Cerebellar cortex (tissue), 1 donor: ENCODE measurements around the gene S100A16.
"Not testable (repeated sequence)": the region's sequence is repeated elsewhere in the genome, so short reads cannot be mapped to it uniquely, and the experiment has no call there.

Experiments
- DNase-seq: peaks from one replicate; pipeline ENCODE4 v3.0.0-alpha.2; 2015; ENCODE audit warnings: low spot score

S100A16 gene

DNA sequence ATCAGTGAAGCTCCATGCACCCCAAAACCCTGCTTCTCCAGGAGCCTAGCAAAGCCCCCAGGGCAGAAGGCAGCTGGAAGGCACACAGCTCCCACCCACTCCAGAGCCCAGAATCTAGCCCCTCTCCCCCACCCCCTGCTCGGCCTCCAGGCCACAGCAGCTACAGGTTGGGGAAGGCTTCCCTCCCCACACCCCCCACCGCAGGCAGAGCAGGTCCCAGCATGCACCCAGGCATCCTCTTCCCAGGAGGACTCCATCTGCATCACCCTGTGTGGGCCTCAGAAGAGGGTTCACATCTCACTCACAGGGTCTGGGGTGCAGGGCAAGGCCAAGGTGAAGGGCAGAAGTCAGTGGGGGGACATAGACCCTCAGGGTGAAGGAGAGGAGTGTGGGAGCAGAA is 2.5 kb upstream of the S100A16 start:
- no peak for DNase-seq

DNA sequence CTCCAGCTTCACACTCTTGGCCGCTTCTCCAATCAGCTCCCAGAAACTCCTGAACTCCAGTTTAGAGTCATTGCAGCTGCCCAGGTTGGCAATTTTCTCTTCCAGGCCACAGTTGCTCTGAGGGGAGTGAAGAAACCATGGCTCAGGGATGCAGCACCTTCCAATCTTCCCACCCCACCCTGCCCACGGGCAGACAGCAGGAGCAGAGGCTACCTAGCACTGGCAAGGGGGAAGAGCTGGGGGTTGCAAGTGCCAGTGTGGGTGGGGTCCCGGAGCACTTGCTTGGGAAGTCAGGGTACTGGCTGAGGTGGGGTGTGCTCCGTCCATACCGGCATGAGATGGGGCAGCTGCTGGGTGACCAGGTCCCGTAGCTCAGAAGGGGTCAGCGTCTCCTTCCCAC is 2.0 kb upstream of the S100A16 start:
- no peak for DNase-seq

DNA sequence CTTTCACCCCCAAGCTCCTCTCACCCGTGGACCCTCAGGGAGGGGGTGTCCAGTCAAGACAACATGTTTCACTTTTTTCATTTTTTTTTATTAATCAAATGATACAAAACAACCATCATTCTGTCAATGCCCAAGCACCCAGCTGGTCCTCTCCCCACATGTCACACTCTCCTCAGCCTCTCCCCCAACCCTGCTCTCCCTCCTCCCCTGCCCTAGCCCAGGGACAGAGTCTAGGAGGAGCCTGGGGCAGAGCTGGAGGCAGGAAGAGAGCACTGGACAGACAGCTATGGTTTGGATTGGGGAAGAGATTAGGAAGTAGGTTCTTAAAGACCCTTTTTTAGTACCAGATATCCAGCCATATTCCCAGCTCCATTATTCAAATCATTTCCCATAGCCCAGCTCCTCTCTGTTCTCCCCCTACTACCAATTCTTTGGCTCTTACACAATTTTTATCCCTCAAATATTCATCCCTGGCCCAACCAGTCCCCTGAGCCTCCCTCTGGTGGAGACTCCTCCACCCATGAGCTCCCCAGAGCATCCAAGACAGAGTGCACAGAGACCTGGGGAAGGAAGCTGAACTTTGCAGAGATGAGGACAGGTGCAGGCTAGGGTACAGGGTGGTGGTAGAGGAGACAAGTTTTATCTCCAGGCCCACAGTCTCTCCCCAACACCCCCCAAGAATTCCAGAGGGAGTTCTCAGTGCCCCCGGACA is 1.4 kb upstream of the S100A16 start:
- no peak for DNase-seq

DNA sequence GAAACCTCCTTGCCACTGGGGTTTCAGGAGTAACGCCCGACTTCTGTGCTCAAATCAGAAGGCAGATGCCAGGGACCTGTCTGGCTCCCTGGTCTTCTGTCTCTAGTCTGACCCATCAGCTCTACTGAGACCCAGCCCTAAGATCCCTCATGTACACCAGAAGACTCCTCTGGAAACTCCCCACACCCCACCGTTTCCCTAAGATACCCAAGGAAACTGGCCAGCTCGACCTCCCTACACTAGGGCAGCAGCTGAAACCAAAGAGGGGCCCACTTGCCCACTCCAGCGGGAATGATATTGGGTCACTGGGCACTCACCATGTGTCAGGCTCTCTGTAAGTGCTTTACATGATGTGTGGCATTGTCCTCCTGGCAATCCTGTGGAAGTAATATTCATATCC is 469 bp upstream of the S100A16 start:
- no peak for DNase-seq

DNA sequence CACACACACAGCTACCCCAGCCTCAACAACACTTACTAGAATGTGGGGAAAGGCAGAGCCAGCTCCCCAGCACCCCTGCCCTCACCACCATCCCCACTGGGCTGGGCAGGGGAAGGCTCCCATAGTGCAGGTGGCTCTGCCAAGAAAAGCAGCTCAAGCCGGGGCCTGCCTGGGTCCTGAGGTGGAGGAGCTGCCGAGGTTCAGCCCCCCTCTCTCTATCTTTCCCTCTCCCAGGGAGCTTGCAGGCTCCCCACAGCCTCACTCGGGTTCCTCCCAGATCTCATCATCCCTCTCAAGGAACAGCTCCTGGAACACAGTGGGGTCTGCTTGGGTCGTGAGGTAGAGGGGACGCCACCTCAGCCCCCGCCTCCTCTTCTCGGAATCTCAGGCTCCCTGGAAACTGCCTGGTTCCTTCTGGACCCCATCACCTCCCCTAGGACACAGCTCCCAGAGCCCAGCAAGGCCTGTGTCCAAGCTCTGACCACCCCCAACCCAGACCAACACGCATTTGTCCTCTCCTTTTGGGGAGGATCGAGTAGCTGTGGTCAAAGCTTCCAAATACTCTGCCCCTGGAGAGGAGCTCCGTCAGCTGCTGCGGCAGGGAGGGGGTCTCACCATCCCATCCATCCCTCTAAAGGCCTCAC is 704 bp downstream of the S100A16 start:
- DNase-seq: no peak

DNA sequence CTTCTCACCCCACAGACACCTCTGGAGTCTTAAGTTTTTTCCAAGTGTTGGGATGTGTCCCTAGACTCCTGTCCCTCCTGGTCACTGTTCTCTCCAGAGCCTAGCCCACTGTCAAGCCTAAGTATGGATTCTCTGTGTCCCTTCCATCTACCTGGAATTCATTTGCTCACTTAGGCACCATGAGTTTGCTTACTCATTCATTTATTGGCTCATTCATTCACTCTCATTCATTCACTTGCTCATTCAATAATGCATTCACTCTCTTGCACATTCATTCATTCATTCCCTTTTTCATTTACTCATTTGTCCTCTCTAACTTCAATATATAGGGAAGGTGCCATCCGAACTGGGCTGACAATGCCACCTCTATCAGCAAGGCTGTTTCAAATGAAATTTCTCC is 1.6 kb downstream of the S100A16 start:
- DNase-seq: no peak

DNA sequence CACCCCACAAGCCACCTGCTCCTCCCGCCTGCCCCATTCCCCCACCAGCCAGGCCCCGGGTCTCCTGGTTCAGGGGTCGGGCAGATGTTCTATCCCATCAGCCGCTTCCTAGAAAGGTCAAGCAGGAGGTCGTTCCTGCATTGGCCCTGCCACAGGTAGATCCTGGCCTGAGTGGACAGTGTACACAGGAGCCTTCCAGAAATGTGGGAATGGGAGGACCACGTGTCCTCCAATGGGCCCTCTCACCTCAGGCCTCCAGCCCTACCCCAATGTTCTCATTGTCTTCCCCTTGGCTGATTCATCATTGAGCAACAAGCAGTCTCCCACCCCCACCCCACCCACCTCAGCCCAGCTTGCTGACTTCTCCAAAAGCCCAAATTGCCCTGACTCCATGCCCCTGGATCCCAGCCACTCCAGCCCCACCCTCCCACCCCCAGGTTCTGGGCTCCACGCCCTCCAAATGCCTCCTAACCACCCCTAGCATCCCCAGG is 2.1 kb downstream of the S100A16 start:
- DNase-seq: no peak

DNA sequence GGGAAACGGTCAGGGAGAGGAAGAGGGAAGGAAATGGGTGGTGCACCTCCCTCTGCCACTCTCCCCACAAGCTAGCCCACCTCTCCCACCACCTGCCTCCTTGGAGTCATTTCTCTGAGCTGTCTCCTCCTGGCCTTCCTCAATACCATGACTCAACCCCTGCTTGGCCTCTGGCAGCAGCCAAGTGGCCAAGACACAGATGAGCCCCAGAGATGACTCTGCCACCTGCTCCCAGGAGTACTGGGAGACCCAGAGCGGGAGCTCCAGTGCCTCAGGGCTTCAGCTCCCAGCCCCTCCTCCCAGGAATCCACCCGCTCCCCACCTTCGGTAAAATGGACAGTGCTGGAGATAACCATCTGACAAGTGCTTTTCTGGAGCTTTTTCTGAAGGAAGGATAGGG is 2.6 kb downstream of the S100A16 start:
- no peak for DNase-seq

DNA sequence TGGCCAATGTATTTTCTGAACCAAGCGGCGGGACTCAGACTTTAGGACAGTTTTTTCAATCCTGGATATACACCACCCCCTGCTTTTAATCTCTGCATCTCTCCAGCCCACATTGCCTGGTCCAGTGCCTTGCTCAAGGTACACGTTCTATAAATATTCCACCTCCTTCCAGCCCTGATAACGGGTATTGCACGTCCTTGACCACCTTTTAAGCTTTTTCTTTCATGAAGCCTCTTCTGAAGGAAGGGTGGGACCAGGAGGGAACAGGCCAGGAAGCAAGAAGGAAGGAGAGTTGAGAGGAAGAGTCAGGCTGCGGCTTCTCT is 3.4 kb downstream of the S100A16 start:
- no peak for DNase-seq

DNA sequence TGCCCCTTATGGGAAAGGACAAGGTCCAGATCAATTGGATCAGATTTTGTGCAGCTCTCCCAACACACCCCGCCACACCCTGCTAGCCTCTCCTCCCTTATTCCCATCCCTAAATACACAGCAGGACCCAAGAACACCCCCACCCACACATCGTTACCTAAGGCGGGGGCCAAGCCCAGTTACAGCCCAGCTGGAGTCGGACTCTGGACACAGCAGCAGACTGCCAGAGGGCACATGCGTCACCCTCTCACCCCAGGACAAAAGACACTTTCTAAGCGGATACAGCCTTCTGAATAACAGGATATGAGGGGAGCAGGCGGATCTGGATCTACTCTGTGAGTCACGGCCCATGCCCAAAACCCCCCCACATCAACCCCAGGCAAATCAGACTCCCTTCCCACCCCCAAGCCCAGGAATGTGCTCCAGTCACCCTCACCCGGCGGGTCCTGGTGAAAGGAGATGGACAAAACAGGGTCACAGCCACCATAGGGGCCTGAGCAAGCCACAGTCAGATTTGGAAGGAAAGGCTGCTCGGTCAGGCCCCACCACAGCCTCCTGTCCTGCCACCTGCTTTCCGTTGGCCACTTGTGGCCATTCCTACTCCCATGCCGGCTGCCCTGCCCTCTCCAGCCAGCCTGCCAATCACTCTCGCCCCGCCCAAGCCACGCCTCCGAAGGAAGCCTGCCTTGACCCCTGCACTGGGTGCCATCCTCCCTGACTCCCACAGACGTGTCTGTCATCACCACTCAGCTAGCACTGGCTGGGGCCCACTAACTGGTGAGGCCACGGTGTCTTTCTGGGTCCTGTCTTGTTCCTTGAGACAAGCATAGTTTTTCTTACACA is 4.0 kb downstream of the S100A16 start:
- DNase-seq: no peak

DNA sequence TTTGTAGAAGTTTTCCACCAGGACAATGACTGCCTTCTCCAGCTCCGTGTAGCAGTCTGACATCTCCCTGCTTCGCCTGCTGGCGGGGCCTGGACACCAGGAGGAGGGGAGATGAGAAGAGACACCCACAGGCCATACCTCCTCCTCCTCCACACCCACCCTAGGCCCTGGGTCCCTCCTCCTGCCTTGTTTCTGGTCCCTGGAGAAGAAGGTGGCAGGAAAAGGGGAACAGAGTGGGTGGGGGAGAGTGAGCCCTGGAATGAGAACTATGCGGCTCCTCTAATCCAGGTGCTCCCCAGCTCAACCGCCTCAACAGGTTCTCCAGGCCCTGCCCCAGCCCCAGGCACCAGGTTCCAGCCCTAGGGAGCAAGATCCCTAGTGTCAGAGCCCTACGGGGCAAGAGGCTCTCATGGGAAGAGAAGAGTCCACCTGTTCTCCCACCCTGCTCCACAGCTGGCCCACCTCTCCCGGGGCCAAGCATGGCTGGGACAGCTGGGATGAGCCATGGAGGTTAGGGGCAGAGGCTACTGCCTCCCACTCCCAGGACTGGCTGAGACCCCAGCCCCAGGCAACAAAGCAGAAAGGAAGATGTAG is 4.8 kb downstream of the S100A16 start:
- DNase-seq: no peak

DNA sequence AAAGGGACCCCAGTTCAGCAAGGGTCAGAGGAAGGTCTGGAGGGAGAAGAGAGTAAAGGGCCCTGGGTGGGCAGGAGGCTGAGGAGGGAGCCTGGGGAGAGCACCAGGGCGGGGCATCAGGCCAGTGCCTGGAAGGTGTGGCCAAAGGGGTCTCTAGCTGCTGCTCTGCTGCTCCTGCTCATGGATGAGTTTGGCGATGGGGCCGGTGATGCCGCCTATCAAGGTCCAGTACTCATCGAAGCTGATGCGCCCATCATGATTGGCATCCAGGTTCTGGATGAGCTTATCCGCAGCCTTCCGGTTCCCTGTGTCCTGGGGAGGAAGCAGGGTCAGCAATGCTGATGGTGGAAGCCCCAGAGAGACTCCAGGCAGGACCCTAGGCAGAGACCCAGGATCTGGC is 5.6 kb downstream of the S100A16 start:
- no peak for DNase-seq

DNA sequence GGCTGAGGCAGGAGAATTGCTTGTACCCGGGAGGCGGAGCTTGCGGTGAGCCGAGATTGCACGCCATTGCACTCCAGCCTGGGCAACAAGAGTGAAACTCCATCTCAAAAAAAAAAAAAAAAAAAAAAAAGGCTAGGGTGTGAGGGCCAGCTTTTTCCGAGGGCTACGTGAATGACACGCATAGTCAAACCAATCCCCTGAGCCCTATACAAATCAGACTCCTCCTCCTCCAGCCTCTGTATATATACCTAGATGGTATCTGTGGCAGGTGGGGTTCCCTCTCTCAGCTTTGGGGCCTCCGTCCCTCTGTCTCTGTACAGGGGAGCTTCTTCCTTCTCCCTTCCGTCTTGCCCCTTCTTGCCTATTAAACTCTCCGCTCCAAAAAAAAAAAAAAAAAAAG is 6.7 kb downstream of the S100A16 start:
- no peak for DNase-seq

DNA sequence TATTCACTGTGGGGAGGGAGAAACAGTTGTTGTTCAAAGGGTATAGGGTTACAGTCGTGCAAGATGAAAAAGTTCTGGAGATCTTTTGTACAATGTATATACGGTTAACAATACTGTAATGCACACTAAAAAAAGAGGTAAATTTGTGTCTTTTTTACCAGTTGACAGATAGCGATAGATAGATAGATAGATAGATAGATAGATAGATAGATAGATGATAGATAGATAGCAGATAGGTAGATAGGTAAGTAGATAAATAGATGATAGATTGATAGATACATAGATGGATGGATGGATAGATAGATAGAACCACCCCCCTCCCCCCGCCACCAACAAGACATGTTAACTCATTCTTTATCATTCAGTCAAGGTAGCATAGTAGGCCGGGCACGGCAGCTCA is 10.2 kb downstream of the S100A16 start:
- no peak for DNase-seq

DNA sequence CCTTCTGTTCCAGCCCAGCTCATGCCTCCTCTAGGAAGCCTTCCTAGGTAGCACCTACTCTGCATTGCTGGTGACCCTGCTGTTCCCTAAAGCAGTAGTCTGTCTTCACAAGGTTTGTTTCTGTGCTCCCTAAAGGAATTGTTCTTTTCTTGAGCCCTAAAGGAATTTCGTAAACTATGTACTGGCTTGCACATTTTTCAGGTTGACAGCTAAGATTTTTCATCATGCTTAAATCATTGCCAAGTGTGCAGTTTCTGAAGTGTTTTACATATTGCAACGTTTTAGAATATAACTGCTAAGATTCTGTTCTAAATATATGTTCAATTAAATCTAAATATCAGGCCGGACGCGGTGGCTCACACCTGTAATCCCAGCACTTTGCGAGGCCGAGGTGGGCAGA is 13.1 kb downstream of the S100A16 start:
- DNase-seq: no peak

DNA sequence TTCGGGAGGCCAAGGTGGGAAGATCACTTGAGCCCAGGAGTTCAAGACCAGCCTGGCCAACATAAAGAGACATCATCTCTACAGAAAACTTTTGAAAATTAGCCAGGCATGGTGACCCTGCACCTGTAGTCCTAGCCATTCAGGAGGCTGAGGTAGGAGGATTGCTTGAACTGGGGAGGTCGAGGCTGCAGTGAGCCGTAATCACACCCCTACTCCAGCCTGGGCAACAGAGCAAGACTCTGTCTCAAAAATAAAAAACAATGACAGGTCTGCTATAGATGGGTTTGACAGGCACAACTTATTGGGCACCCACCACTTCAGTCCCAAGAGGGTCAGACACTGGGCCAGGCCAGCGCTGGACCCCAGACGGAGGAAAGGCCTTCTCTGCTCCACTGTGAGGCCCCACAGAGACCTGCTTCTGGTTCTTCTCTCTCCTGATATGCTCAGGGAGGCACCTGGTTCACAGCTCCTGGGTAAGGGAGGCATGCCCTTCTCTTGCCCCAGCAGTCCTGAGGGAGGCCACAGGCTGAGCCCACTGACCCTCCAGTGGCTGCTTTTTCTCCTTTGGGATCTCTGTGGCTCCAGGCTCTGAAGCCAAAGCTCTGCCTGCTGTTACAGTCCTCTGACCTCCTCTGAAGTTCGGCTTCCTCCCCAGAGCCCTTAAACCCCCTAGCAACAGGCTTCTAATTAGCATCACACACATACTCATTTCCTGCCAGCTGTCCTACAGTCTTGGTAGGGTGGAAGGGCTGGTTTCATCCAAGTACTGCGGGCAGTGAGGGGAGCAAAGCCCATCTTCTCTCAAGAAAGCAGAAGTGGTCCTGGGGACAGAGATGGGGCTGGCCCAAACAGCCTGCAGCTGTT is 14.4 kb downstream of the S100A16 start:
- no peak for DNase-seq

DNA sequence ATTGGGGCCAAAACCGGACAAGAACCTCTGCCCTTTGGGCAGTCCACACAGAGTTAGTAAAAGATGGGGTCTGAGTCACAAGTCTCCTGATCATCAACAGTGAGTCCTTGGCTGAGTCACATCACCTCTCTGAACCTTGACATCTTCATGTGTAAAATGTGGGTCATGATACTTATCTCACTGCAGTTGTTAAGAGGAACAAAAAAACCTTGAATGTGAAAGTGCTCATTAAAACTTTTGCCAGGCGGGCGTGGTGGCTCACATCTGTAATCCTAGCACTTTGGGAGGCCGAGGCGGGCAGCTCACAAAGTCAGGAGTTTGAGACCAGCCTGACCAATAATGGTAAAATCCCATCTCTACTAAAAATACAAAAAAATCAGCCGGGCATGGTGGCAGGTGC is 15.7 kb downstream of the S100A16 start:
- DNase-seq: no peak

DNA sequence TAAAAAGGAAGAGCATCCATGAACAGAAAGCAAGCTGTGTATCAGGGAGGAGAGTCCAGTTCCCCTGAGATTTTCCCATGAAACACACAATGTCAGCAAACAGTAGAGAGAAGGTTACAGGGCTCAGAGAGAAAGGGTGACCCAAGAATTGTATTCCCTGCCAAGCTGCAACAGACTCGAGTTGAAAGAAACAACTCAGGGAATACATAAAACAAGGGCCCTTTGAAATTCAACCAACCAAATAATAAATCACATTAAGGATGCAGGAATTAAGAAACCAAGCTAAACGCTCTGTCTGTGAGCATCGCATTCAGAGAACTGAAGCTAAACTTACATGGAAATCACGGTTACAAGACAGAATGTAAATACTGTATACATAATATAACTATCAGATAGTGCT is 20.2 kb downstream of the S100A16 start:
- DNase-seq: no peak

DNA sequence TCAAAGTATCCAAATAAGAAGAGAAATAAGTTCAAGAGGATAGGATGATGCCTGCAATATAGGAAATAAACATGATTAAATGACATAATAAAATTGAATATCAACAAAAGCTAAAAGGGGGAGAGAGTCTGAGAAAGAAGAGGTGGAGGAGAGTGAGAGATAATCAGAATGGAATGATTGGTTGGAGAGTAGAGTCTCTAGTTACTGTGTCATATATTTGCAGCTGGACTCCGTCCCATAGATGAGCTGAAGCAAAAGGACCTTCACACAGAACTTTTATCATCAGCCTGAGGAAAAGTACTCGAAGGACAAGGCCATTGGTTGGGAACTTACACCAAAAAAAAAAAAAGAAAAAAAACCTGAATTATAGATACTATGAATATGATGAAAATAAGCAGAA is 24.5 kb downstream of the S100A16 start:
- DNase-seq: no peak

DNA sequence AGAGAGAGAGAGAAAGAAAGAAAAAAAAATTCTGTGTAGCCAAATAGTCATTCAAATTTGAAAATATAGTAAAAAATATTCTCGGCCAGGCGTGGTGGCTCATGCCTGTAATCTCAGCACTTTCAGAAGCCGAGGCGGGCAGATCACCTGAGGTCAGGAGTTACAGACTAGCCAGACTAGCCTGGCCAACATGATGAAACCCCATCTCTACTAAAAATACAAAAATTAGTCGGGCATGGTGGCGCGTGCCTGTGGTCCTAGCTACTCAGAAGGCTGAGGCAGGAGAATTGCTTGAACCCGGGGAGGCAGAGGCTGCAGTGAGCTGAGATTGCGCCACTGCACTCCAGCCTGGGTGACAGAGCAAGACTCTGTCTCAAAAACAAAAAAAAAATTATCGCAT is 24.9 kb downstream of the S100A16 start:
- not testable (repeated sequence) for DNase-seq

DNA sequence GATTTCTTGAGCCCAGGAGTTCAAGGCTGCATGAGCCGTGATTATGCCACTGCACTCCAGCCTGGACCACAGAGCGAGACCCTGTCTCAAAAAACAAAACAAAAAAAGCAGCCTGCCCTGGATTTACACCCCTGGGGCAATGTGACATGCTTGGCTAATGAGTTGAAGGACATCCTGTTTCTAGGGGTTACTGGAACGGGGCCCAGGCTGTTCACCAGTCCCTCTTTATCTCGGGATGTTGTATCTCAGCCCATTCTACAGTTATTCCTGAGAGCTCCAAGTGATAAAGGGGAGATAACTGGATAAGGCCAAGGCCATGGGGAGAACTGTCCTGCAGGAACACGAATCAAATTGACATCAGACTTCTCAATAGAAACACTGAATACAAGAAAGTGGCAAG is 25.6 kb downstream of the S100A16 start:
- no peak for DNase-seq

DNA sequence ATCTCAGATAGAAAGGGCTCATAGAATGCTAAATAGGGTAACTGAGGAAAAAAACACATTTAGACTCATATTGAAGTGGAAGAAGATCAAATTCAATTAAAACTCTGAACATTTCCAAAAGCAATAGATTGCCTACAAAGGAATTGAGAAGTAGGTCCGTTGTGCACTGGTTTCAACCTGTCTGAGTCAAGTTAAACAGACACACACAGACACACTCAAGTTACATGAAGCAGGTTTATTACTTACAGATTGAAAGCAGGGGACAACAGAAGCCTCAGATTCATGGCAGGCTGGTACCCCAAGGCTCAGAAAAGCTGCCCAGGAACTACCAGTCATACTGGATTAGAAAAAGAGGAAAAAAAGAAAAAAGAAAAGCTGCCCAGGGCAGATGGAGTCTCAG is 26.6 kb downstream of the S100A16 start:
- no peak for DNase-seq
